ENCODE results near the gene PTPRS. TPM values are rescaled to one million over a fixed set of nuclear protein-coding genes. Genes with fewer than 3 reads are reported as not detected.
"Not testable (repeated sequence)": the region's sequence is repeated elsewhere in the genome, so short reads cannot be mapped to it uniquely, and the experiment has no call there.

Gene PTPRS
- total RNA-seq, 2 donors from 2014 or later, result 2.0 to 2.7 TPM

DNA sequence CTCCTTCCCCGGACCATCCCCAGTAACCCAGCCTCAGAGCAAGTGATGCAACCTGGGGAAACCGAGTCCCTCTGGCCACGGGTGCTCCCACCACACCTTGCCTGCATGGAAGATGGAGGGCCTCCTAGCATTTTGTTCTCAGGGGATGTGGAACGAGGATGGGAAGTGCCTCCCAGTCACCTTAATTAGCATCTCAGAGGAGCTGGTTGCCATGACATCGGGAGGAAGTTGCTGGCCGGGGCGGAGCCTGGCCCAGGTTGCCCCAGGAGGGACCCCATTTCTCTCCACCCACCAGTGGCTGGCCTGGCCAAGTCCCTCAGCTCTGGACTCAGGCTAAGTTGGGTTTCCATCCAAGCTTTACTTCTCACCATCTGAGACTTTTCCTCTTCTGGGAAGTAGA is 24.1 kb upstream of the PTPRS start:
- ATAC-seq (replicated peaks in 1 of 2) (no peak), DNase-seq (no peak)
- Mint-ChIP-seq H3K27me3 (ENCODE audit: low read depth) (peaks cover 6% of the 10 kb centered on the region), H3K4me3 (no peak overlapping the region), H3K9me3 (no peaks in the 10 kb centered on the region), H3K27ac (no peak overlapping the region), H3K36me3 (ENCODE audit: insufficient read depth in 2 of 2) (no peaks in the 10 kb centered on the region), H3K4me1 (ENCODE audit: low read depth) (no peaks in the 10 kb centered on the region)

DNA sequence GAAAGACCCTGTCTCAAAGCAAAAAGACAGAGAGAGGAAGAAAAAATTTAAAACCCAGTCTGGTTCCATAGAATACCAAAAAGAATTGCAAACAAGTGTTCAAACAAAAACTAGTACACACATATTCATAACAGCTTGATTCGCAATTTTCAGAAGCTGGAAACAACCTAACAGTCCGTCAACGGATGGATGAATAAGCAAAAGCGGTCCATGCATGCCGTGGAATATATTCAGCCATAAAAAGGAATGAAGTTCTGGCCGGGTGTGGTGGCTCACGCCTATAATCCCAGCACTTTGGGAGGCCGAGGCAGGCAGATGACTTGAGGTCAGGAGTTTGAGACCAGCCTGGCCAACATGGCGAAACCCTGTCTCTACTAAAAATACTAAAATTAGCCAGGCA is 21.2 kb upstream of the PTPRS start:
- DNase-seq; H3K4me1 Mint-ChIP-seq (ENCODE audit: low read depth); ATAC-seq (replicated peaks in 1 of 2); H3K27ac Mint-ChIP-seq; H3K36me3 Mint-ChIP-seq (ENCODE audit: insufficient read depth in 2 of 2); H3K4me3 Mint-ChIP-seq; H3K9me3 Mint-ChIP-seq: not testable (repeated sequence)
- peaks cover 21% of the 10 kb centered on the region for H3K27me3 Mint-ChIP-seq (ENCODE audit: low read depth)

DNA sequence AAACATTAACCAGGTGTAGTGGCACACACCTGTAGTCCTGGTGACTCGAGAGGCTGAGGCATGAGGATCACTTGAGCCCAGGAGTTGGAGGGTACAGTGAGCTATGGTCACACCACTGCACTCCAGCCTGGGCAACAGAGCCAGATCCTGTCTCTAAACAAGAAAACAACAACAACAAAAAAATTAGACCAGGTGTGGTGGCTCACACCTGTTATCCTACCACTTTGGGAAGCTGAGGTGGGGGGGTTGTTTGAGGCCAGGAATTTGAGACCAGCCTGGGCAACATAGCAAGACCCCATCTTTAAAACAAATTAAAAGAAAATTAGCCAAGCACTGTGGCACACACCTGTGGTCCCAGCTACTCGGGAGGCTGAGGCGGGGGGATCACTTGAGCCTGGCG is 20.8 kb upstream of the PTPRS start:
- H3K9me3 Mint-ChIP-seq, result no peaks in the 10 kb centered on the region
- H3K36me3 Mint-ChIP-seq (ENCODE audit: insufficient read depth in 2 of 2), result no peaks in the 10 kb centered on the region
- no peak overlapping the region for H3K27ac Mint-ChIP-seq
- peaks cover 25% of the 10 kb centered on the region for H3K27me3 Mint-ChIP-seq (ENCODE audit: low read depth)
- ATAC-seq (replicated peaks in 1 of 2) (no peak), DNase-seq (no peak)
- H3K4me1 Mint-ChIP-seq (ENCODE audit: low read depth), result no peaks in the 10 kb centered on the region
- no peak overlapping the region for H3K4me3 Mint-ChIP-seq

DNA sequence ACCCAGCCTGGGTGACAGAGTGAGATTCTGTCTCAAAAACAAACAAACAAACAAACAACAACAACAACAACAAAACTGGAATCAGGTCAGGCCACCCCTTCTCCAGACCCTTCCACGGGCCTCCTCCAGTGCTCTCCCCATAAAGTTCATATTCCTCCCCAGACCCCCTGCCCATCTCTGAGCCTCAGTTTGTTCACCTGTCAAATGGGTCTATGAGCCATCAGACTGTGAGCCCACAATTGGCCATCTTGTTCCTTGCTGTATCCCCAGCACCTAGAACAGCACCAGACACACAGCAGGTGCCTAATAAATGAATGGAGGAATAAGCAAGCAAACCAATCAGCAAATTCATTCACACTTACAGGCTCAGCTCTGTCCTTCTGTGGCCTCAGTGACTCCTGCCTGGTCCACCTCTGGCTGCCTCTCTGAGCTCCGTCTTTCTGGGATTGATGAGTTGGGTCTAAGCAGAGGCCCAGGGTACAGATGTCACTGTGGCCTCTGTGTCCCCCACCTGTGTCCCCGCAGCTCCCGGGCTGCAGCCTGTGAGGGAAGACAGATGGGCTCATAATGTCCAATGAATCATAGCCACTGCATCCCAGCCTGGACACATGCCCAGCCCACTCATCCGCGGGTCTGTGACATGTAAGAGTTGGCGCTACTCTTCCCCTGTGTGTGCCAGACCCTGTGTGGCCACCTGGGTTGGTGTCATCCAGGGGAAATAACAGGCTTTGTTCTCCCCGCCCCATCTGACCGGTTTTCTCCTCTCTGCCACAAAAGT is 19.6 kb upstream of the PTPRS start:
- Mint-ChIP-seq H3K36me3 (ENCODE audit: insufficient read depth in 2 of 2) (no peaks in the 10 kb centered on the region), H3K4me3 (no peak overlapping the region), H3K9me3 (no peaks in the 10 kb centered on the region), H3K4me1 (ENCODE audit: low read depth) (no peaks in the 10 kb centered on the region), H3K27ac (no peak overlapping the region), H3K27me3 (ENCODE audit: low read depth) (peaks cover 34% of the 10 kb centered on the region)
- ATAC-seq (replicated peaks in 1 of 2), result no peak
- no peak for DNase-seq

DNA sequence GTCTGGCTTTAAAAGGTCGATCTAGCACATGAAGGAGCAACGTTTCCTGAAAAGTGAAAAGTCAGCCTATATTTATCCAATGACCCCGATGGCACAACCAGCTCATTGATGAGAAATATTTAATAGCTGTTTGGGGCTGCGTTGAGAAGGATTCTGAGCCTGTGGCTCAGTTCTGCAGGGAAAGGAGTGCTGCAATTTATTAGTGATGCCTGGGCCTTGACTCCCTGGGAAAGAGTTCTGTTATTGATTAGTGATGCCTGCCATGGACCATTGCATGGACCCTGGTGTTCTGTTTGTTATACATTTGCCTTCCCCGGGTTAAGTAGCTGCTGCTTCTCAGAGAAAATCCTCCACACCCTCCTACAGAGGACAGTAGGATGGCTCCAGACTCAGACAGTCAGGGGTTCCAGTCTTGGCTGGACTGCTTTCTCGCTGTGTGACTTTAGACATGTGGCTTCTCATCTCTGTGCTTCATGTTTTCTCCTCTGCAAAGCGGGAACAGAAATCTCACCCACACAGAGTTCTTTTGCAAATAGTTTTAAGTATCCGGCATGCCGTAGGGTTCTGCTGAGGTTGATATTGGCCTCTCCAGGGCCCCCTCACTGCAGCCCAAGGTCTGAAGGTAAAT is 17.7 kb upstream of the PTPRS start:
- no peaks in the 10 kb centered on the region for H3K4me1 Mint-ChIP-seq (ENCODE audit: low read depth)
- peaks cover 34% of the 10 kb centered on the region for H3K27me3 Mint-ChIP-seq (ENCODE audit: low read depth)
- no peak for ATAC-seq (replicated peaks in 1 of 2)

DNA sequence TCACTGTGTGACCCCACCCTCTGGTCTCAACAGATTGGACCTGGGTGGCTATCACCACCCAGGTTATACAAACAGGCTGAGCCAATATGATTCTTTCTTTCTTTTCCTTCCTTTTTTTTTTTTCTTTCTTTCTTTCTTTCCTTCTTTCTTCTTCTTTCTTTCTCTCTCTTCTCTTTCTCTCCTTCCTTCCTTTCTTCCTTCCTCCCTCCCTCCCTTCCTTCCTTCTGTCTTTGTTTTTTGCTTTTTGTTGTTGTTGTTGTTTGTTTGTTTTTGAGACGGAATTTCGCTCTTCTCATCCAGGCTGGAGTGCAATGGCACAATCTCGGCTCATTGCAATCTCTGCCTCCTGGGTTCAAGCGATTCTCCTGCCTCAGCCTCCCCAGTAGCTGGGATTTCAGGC is 17.0 kb upstream of the PTPRS start:
- no peaks in the 10 kb centered on the region for H3K36me3 Mint-ChIP-seq (ENCODE audit: insufficient read depth in 2 of 2)
- H3K27me3 Mint-ChIP-seq (ENCODE audit: low read depth), result peaks cover 34% of the 10 kb centered on the region
- H3K4me1 Mint-ChIP-seq (ENCODE audit: low read depth), result no peaks in the 10 kb centered on the region
- no peak for DNase-seq
- no peaks in the 10 kb centered on the region for H3K9me3 Mint-ChIP-seq
- H3K27ac Mint-ChIP-seq, result no peak overlapping the region
- ATAC-seq (replicated peaks in 1 of 2), result no peak
- no peak overlapping the region for H3K4me3 Mint-ChIP-seq

More for the DNA sequence above, 17.7 kb upstream of the PTPRS start:
- Mint-ChIP-seq H3K36me3 (ENCODE audit: insufficient read depth in 2 of 2) (no peaks in the 10 kb centered on the region), H3K27ac (no peak overlapping the region), H3K9me3 (no peaks in the 10 kb centered on the region), H3K4me3 (no peak overlapping the region)
- no peak for DNase-seq

DNA sequence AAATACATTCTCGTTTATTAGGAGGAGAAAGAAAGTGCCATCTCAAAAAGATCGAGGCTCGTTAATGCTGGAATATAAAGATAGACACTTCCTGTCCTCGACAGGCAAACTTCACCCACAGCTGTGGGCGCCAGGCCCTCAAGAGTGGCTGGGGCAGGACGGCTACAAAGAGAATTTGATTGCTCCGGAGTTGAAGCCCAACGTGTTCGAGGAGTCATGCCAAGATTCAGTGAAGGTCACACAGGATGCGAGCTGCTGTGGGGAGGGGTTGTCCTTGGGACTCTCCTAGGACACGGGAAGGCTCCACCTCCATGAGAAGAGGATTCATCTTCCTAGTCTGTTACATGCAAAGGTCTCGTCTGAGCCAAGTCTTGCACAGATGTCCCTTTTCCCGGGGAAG is 16.3 kb upstream of the PTPRS start:
- H3K36me3 Mint-ChIP-seq (ENCODE audit: insufficient read depth in 2 of 2), result no peaks in the 10 kb centered on the region
- H3K27me3 Mint-ChIP-seq (ENCODE audit: low read depth), result peaks cover 28% of the 10 kb centered on the region
- DNase-seq (no peak), ATAC-seq (replicated peaks in 1 of 2) (no peak)
- H3K9me3 Mint-ChIP-seq, result no peaks in the 10 kb centered on the region
- no peaks in the 10 kb centered on the region for H3K4me1 Mint-ChIP-seq (ENCODE audit: low read depth)
- H3K27ac Mint-ChIP-seq, result no peak overlapping the region
- H3K4me3 Mint-ChIP-seq, result no peak overlapping the region

DNA sequence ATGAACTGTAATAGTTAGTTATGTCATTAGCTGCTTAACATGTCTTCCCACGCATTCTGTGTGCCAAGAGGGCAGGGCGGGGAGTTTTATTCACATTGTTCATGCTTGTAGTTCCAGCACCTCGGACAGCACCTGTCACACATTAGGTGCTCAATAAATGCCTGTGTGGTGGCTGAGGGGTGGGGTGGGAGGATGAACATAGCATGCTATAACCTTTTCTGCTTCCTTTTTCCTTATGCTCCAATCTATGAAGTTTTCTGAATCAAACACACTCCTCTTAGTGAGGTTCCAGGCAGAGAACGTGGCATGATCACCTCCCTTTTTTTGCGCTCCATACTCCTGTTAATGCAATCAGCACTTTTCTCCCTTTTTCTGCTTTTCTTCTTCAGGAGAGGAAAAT is 15.8 kb upstream of the PTPRS start:
- no peak for DNase-seq
- peaks cover 28% of the 10 kb centered on the region for H3K27me3 Mint-ChIP-seq (ENCODE audit: low read depth)
- ATAC-seq (replicated peaks in 1 of 2), result no peak
- H3K9me3 Mint-ChIP-seq, result no peaks in the 10 kb centered on the region
- H3K27ac Mint-ChIP-seq, result no peak overlapping the region
- H3K36me3 Mint-ChIP-seq (ENCODE audit: insufficient read depth in 2 of 2), result no peaks in the 10 kb centered on the region
- no peaks in the 10 kb centered on the region for H3K4me1 Mint-ChIP-seq (ENCODE audit: low read depth)
- no peak overlapping the region for H3K4me3 Mint-ChIP-seq

DNA sequence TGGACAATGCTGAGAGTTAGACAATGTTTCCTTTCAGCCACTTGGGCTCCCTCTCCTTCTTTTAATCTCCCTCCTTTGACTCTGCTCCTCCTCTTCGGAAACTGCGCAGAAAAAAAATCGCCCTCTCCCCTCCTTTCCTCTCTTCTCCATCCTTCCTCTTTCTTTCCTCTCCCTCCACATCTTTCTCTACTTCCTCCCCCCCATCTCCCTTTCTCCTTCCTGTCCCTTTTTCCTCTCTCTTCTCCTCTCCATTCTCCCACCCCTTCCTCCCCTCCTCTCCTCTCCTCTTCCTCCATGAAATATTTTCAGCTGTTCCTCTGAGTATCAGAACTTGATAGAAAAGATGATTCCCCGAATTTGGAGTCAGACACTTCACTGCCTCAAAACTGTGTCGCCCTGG is 15.1 kb upstream of the PTPRS start:
- DNase-seq, result no peak
- no peaks in the 10 kb centered on the region for H3K36me3 Mint-ChIP-seq (ENCODE audit: insufficient read depth in 2 of 2)
- H3K4me1 Mint-ChIP-seq (ENCODE audit: low read depth), result no peaks in the 10 kb centered on the region
- no peak overlapping the region for H3K4me3 Mint-ChIP-seq
- no peak for ATAC-seq (replicated peaks in 1 of 2)
- no peak overlapping the region for H3K27ac Mint-ChIP-seq
- H3K9me3 Mint-ChIP-seq, result no peaks in the 10 kb centered on the region
- peaks cover 28% of the 10 kb centered on the region for H3K27me3 Mint-ChIP-seq (ENCODE audit: low read depth)

DNA sequence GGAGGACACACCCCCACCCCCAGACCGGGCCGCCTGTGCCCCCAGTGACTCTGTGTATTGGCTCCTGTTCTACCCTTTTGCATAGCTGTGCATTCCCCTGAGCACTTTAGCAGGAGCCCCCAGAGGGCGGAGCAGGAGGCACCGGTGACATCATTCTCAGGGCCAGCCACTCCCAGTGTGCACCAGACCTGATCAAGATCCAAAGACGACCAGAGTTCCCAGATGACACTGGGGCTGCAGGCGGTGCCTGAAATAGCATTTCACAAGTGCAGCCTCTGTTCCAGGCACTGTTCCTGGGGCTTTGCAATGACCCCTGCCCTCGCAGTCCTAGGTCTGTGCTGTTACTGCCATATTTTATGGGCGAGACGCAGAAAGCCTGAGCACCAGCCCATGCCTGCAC is 14.5 kb upstream of the PTPRS start:
- no peaks in the 10 kb centered on the region for H3K4me1 Mint-ChIP-seq (ENCODE audit: low read depth)

DNA sequence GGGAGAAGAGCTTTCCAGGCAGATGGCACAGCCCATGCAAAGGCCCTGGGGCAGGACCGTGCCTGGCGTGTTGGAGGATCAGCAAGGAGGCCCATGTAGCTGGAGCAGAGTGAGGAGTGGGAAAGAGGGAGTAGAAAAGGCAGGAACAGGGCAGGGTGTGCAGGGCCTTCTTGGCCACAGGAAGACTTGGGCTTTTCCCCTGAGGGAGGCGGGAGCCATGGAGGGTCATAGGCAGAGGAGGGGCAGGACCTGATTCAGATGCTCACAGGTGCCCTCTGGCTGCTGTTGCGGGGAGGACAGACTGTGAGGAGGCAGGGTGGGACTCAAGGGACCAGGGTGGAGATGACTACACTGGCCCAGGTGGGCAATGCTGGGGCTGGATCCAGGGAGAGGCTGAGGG is 13.8 kb upstream of the PTPRS start:
- Mint-ChIP-seq H3K36me3 (ENCODE audit: insufficient read depth in 2 of 2) (no peaks in the 10 kb centered on the region), H3K4me3 (no peak overlapping the region), H3K9me3 (no peaks in the 10 kb centered on the region), H3K27ac (no peak overlapping the region), H3K4me1 (ENCODE audit: low read depth) (no peaks in the 10 kb centered on the region), H3K27me3 (ENCODE audit: low read depth) (peaks cover 28% of the 10 kb centered on the region)
- ATAC-seq (replicated peaks in 1 of 2) (no peak), DNase-seq (peak in 1 of 2 donors; percentile 10)

More for the DNA sequence above, 14.5 kb upstream of the PTPRS start:
- no peak for ATAC-seq (replicated peaks in 1 of 2)
- Mint-ChIP-seq H3K27me3 (ENCODE audit: low read depth) (peaks cover 28% of the 10 kb centered on the region), H3K27ac (no peak overlapping the region), H3K4me3 (no peak overlapping the region), H3K36me3 (ENCODE audit: insufficient read depth in 2 of 2) (no peaks in the 10 kb centered on the region), H3K9me3 (no peaks in the 10 kb centered on the region)
- DNase-seq, result no peak

DNA sequence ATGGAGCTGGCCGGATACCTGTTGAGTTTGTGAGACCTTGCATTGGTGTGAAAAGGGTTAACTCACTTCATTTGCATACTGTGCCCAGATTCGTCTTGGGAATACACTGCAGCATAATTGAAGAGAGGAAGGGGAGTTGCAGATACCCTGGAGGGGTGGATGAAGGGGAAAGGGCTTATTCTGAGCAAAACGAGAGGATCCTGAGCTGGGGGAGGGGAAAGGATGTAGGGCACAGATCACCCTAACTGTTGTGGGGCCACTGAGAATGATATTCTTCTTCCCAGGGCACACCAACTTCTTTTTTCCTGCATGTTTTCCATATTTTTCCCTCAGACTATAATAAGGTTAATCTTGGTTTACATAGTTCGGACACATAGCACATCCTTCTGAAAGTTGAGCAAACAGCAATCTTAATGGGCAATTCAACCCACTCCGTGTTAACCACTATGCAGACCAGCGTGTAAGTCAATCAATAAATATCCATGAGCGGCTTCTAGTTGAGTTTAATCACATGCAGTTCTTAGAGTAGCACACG is 11.7 kb upstream of the PTPRS start:
- Mint-ChIP-seq H3K27me3 (ENCODE audit: low read depth) (peaks cover 21% of the 10 kb centered on the region), H3K4me3 (no peak overlapping the region), H3K27ac (no peak overlapping the region), H3K4me1 (ENCODE audit: low read depth) (no peaks in the 10 kb centered on the region), H3K9me3 (peaks cover 1 to 3% of the 10 kb centered on the region in 2 donors), H3K36me3 (ENCODE audit: insufficient read depth in 2 of 2) (no peaks in the 10 kb centered on the region)
- DNase-seq, result no peak
- ATAC-seq (replicated peaks in 1 of 2), result no peak

DNA sequence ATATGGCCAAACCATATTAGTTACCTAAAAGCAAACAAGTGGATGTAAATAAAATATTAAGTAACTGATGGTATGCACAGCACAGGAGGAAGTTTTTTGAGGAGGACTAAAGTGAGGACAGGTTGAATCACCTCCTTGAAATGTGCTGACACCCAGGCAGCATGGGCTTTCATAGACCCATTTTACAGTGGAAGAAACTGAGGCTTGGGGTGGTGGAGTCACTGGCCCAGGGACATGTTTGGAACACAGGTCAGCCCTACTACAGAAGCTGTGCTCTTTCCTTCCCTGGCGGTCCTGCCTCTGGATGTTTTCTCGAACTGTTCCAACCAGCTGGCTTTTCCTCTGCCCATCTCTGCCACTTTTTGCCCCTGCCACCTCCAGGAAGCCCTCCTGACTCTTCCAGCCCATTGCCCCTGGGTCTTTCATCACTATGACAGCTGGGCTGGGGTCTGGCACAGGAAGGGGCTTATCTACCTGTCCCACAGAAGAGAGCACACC is 11.2 kb upstream of the PTPRS start:
- peaks cover 22% of the 10 kb centered on the region for H3K27me3 Mint-ChIP-seq (ENCODE audit: low read depth)
- H3K4me1 Mint-ChIP-seq (ENCODE audit: low read depth), result no peaks in the 10 kb centered on the region
- ATAC-seq (replicated peaks in 1 of 2) (no peak), DNase-seq (no peak)
- H3K36me3 Mint-ChIP-seq (ENCODE audit: insufficient read depth in 2 of 2), result peaks cover 0 to 1% of the 10 kb centered on the region in 2 donors
- H3K4me3 Mint-ChIP-seq, result no peak overlapping the region
- H3K27ac Mint-ChIP-seq, result no peak overlapping the region
- peaks cover 1 to 3% of the 10 kb centered on the region in 2 donors for H3K9me3 Mint-ChIP-seq
